GM12878 (cell line): ENCODE data around the gene HHAT. TPM values are rescaled to one million over a fixed set of nuclear protein-coding genes. Genes with fewer than 3 reads are reported as not detected.

Experiments
- ATAC-seq: fragments of 200-7000 bp; cut with Tn5 transposase; 3 replicates; pipeline ENCODE4 v1.9.1; 2020; ENCODE audit warnings: mild to moderate bottlenecking, moderate library complexity
- BruUV-seq: library from RNA; stranded (reverse); fragments of 400-500 nt; replicated peaks from 2 replicates; lab custom pipeline; 2021; lab: Mats Ljungman, UMichigan
- CTCF ChIA-PET: fragments of 300-600 bp; sonication (Branson Sonifier 250); formaldehyde crosslinking; extraction: SDS; loops from one replicate; lab custom pipeline; 2021; ENCODE audit warnings: inconsistent platforms; lab: Yijun Ruan, JAX
- POLR2A ChIA-PET: fragments of 350-600 bp; formaldehyde crosslinking; extraction: SDS; loops from one replicate; lab custom pipeline; 2021; ENCODE audit warnings: inconsistent platforms; lab: Charles Lee
- RAD21 ChIA-PET: fragments of 300-600 bp; sonication (Branson Sonifier 250); formaldehyde crosslinking; loops from one replicate; lab custom pipeline; 2023; ENCODE audit warnings: antibody characterized with exemption; ENCODE audit not compliant: unreplicated experiment; lab: Charles Lee
- SMC1A ChIA-PET: fragments of 300-600 bp; sonication (Branson Sonifier 250); formaldehyde crosslinking; loops from one replicate; lab custom pipeline; 2023; ENCODE audit not compliant: unreplicated experiment, uncharacterized antibody; lab: Charles Lee
- DNase-seq: peaks from one replicate; pipeline ENCODE4 v3.0.0-alpha.2; 2011; ENCODE audit warnings: low read depth, low spot score
- FAIRE-seq: peaks from 3 replicates; lab custom pipeline; 2011; peaks lifted over from hg19 to GRCh38; lab: Jason Lieb, UNC
- H2AFZ ChIP-seq: 2 replicates; pipeline ENCODE4 v1.6.0; 2011; ENCODE audit warnings: low read depth, low read length, control low read depth; ENCODE audit not compliant: control insufficient read depth
- H3K27ac ChIP-seq: 2 replicates; pipeline ENCODE4 v1.5.1; 2011; ENCODE audit warnings: control low read depth; ENCODE audit not compliant: control insufficient read depth, insufficient read depth
- H3K27me3 ChIP-seq, 2 experiments: replicated peaks in 1 of 2; 2 replicates each; pipeline versions ENCODE4 v1.6.0 to v1.6.1; 2011; ENCODE audit warnings: low read length in 1 of 2; ENCODE audit not compliant: control insufficient read depth in 2 of 2, insufficient read depth in 2 of 2
- H3K36me3 ChIP-seq, 2 experiments: 2 replicates each; pipeline ENCODE4 v1.5.1; 2011; ENCODE audit warnings: low read length in 1 of 2; ENCODE audit not compliant: control insufficient read depth in 2 of 2, insufficient read depth in 2 of 2
- H3K4me1 ChIP-seq: 2 replicates; pipeline ENCODE4 v1.6.1; 2011; ENCODE audit warnings: mild to moderate bottlenecking, low read length, moderate library complexity, mixed read lengths; ENCODE audit not compliant: control insufficient read depth, insufficient read depth
- H3K4me2 ChIP-seq: 2 replicates; pipeline ENCODE4 v1.6.0; 2011; ENCODE audit warnings: control low read depth; ENCODE audit not compliant: control insufficient read depth, insufficient read depth
- H3K4me3 ChIP-seq: fragments of 200-600 bp; sonication (generic); 2 replicates; pipeline ENCODE4 v1.5.1; 2016
- H3K79me2 ChIP-seq: 2 replicates; pipeline ENCODE4 v1.6.0; 2011; ENCODE audit warnings: low read length; ENCODE audit not compliant: control insufficient read depth, insufficient read depth
- H3K9ac ChIP-seq: 2 replicates; pipeline ENCODE4 v1.8.0; 2011; ENCODE audit warnings: low read length, control low read depth, mixed read lengths; ENCODE audit not compliant: control insufficient read depth, insufficient read depth
- H3K9me3 ChIP-seq: replicated peaks from 3 replicates; pipeline ENCODE4 v1.5.1; 2011; ENCODE audit warnings: mild to moderate bottlenecking, low read length; ENCODE audit not compliant: control insufficient read depth, insufficient read depth
- H4K20me1 ChIP-seq: 2 replicates; pipeline ENCODE4 v1.6.0; 2011; ENCODE audit not compliant: control insufficient read depth, insufficient read depth
- BCL11A ChIP-seq: IDR thresholded peaks from 2 replicates; pipeline ENCODE4 v1.6.1; 2011; ENCODE audit warnings: low read depth, low read length
- BCLAF1 ChIP-seq: fragments of 450-650 bp; IDR thresholded peaks from 2 replicates; pipeline ENCODE4 v1.6.1; 2017; ENCODE audit warnings: antibody characterized with exemption, mild to moderate bottlenecking, moderate library complexity
- CHD2 ChIP-seq: IDR thresholded peaks from 2 replicates; pipeline ENCODE4 v1.6.1; 2011; ENCODE audit warnings: low read depth, low read length, improper control_type of control experiment, borderline replicate concordance
- HSF1 ChIP-seq: fragments of 150-350 bp; IDR thresholded peaks from 2 replicates; pipeline ENCODE4 v1.6.1; 2014; ENCODE audit warnings: mild to moderate bottlenecking, low read depth, low read length
- MAX ChIP-seq: IDR thresholded peaks from 2 replicates; pipeline ENCODE4 v1.6.1; 2012; ENCODE audit warnings: low read depth, low read length, improper control_type of control experiment
- MTA2 ChIP-seq: fragments of 450-650 bp; IDR thresholded peaks from 2 replicates; pipeline ENCODE4 v1.6.1; 2016; ENCODE audit warnings: low read depth, mild to moderate bottlenecking, moderate library complexity
- PAX5 ChIP-seq: IDR thresholded peaks from 2 replicates; pipeline ENCODE4 v1.6.1; 2011; ENCODE audit warnings: low read depth, low read length, borderline replicate concordance
- PKNOX1 ChIP-seq: fragments of 450-650 bp; IDR thresholded peaks from 2 replicates; pipeline ENCODE4 v1.6.1; 2016; ENCODE audit warnings: mild to moderate bottlenecking
- whole genome bisulfite sequencing: methylation state at CpG from one replicate; pipeline ENCODE4 v1.1.6; 2016; ENCODE audit warnings: low lambda C conversion rate; ENCODE audit not compliant: insufficient replicate concordance, insufficient coverage; ENCODE audit errors: missing lambda C conversion rate; 5-methylcytosine and 5-hydroxymethylcytosine counted together
- in situ Hi-C: fragments of 300-500 bp; cut with MboI; formaldehyde crosslinking; loops from 9 replicates; pipeline ENCODE4 v1.14.3; 2018; ENCODE audit warnings: mixed read lengths
- intact Hi-C: fragments of 100-400 bp; cut with micrococcal nuclease; formaldehyde crosslinking; loops from one replicate; pipeline ENCODE4 v1.14.2; 2022; ENCODE audit not compliant: unreplicated experiment
- polyA plus RNA-seq, 11 experiments: library from polyadenylated mRNA; depleted of rRNA in 4 of 11; unstranded in 6 of 11; stranded (reverse) in 5 of 11; fragments of >200 nt; fragmentation: Nextera tagmentation in 4 of 11; fragmentation: Illumina TruSeq in 1 of 11; extraction: Ambion mirVana in 4 of 11; extraction: Trizol in 1 of 11; gene quantifications; 1 replicate in 1 of 11; 2 replicates in 10 of 11; pipeline versions ENCODE4 v1.2.1 to v1.2.3, GENCODE V29; 2011 to 2016; ENCODE audit warnings: inconsistent platforms in 2 of 11, missing spikeins in 2 of 11, low read depth in 1 of 11
- total RNA-seq, 4 experiments: library from RNA; depleted of rRNA in 3 of 4; stranded (reverse); fragments of >200 nt in 3 of 4; fragmentation: Illumina TruSeq in 1 of 4; extraction: Trizol in 1 of 4; gene quantifications; 2 replicates each; pipeline versions ENCODE4 v1.2.1 to v1.2.3, GENCODE V29; 2013 to 2021

Gene HHAT
- total and polyA plus RNA-seq, 10 of the 15 experiments (the other 5 are each of a cell fraction or from before 2014, with no cell fraction given): 1.2 to 37.6 (median 2.6) TPM

- POLR2A ChIA-PET: interaction anchor here (1.0 to 4.2 kb wide), 5 partner anchors 9 to 44 kb away, joined by 3 to 15 read pairs (median 3); no protein-coding TSS in a partner anchor
- Histone ChIP-seq H3K4me3 (no peak overlapping the region), H3K9me3 (no peaks in the 10 kb centered on the region), H4K20me1 (no peaks in the 10 kb centered on the region), H3K27me3 (no peaks in the 10 kb centered on the region), H3K9ac (no peak overlapping the region), H3K4me2 (no peak overlapping the region), H3K79me2 (no peaks in the 10 kb centered on the region), H3K27ac (no peak overlapping the region), H3K36me3 (no peaks in the 10 kb centered on the region), H3K4me1 (no peaks in the 10 kb centered on the region), H2AFZ (no peak overlapping the region)
- RAD21 ChIA-PET: interaction anchor here (0.9 to 10.5 kb wide), 7 partner anchors 14 to 42 kb away, joined by 4 to 181 read pairs (median 24); no protein-coding TSS in a partner anchor
- DNase-seq (no peak), ATAC-seq (no peak), FAIRE-seq (no peak)
- in situ Hi-C loops (no loop called here), intact Hi-C loops (no loop called here)
- CTCF ChIA-PET: interaction anchor here (0.6 to 13.8 kb wide), 13 partner anchors 9 to 221 kb away, joined by 3 to 290 read pairs (median 8); no protein-coding TSS in a partner anchor
- SMC1A ChIA-PET: interaction anchor here (0.6 to 12.2 kb wide), 13 partner anchors 9 to 499 kb away, joined by 3 to 286 read pairs (median 11); no protein-coding TSS in a partner anchor
- TF ChIP-seq MAX (no peak), PAX5 (no peak), MTA2 (no peak), BCL11A (no peak), BCLAF1 (no peak), PKNOX1 (no peak), HSF1 (no peak), CHD2 (no peak)
- BruUV-seq: no TSS peak
- WGBS: 67% methylated on average over 3 of the region's 3 CpGs
These were observed 30.6 kb downstream of the HHAT start for GRCh38 chr1:210359255-210359654.
